GM12892 (cell line): ENCODE results near the gene C17orf75.
A peak's percentile ranks its signal among the peaks of the same experiment; 100 is the strongest.
"Not testable (repeated sequence)": the region's sequence is repeated elsewhere in the genome, so short reads cannot be mapped to it uniquely, and the experiment has no call there.

Experiments used
- DNase-seq: peaks from one replicate; pipeline ENCODE4 v3.0.0; 2011; ENCODE audit not compliant: insufficient read length
- FAIRE-seq: peaks from 2 replicates; lab custom pipeline; 2011; peaks lifted over from hg19 to GRCh38; lab: Jason Lieb, UNC
- POLR2A ChIP-seq: IDR thresholded peaks from 2 replicates; pipeline ENCODE4 v1.6.1; 2011; ENCODE audit warnings: low read depth, low read length, control low read depth
- POLR2AphosphoS5 ChIP-seq: IDR thresholded peaks from 2 replicates; pipeline ENCODE4 v1.6.1; 2011; ENCODE audit warnings: low read depth, low read length, control low read depth
- TAF1 ChIP-seq: IDR thresholded peaks from 2 replicates; pipeline ENCODE4 v1.6.1; 2011; ENCODE audit warnings: low read depth, mild to moderate bottlenecking, control low read depth, low read length, borderline replicate concordance

C17orf75 gene

DNA sequence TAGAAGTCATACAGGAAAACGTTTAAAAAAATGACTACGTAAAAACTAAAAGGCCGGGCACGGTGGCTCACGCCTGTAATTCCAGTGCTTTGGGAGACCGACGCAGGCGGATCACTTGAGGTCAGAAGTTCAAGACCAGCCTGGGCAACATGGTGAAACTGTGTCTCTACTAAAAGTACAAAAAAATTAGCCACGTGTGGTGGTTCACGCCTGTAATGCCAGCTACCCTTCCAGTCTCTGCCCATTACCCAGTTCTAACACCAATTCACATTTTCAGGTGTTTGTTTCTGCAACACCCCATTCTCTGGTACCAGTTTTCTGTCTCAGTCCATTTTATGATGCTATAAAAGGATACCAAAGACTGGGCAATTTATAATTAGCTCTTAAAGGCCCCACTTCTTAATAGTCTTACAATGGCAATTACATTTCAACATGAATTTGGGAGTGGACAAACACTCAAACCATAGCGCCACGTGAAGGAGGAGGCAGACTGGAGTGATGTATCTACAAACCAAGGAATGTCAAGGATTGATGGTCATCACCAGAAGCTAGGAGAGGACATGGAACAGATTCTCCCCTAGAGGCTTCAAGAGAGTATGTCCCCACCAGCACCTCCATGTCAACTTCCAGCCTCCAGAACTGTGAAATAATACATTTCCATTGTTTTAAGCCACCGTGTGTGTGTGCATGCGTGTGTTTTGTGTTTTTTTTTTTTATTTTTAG is 791 bp upstream of the C17orf75 start:
- TF ChIP-seq POLR2AphosphoS5, result no peak
- no peak for TF ChIP-seq POLR2A
- TF ChIP-seq TAF1, result no peak
- no peak for DNase-seq
- no peak for FAIRE-seq

DNA sequence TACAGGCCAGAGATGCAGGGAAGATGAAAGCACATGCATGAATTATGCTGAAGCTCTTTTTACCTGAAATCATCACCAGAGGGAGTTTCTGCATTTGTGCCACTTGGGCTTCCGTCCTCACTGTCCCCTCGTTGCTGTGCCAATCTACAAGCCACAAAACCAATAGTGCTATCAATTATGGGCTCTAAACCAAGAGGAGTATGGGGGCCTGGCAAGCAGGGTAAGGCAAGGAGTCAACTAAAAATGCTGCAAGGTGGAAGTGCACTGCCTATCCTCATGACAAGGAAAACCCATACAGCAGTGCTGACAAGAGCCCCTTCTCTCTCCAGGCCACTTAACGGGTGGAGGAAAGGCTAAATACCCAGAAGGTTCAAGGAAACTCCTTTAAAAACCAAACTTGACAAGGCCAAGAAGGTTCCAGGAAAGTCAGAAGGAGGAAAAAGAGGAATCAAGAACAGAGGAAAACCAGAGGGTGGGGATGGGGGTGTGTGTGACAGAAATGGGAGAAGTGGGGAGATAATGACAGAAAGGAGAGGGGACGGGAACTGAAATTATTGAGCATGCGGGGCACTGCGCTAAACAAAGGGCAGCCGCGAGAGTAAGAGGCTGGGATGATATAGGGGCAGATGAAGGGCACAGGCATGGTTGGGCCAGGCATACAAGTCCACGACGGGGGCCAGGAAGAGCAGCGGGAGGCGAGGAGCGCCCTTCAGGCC is 674 bp downstream of the C17orf75 start:
- DNase-seq, result no peak

DNA sequence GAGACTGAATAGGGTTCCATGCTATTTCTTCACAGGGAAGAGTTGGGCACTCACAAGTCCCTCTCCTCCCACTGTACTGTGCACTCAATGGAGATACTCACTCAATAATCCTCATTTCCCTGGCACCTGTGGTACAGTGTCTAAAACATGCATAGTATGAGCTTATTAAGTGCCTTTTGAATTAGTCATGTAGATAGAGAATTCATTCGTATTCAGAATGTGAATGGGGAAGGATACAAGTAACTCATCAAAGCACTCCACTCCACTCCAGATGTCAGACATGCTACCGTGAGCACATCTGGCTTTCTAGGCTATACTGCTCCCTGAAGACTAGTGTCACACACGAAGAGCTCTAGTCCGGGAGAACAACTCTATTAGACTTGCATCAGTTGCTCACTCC is 6.3 kb downstream of the C17orf75 start:
- TF ChIP-seq POLR2A, result no peak
- TF ChIP-seq TAF1, result no peak
- FAIRE-seq (no peak), DNase-seq (no peak)

More for the DNA sequence above, 674 bp downstream of the C17orf75 start:
- TF ChIP-seq POLR2AphosphoS5 (no peak), TAF1 (no peak), POLR2A (no peak)
- FAIRE-seq, result peak; percentile 48

DNA sequence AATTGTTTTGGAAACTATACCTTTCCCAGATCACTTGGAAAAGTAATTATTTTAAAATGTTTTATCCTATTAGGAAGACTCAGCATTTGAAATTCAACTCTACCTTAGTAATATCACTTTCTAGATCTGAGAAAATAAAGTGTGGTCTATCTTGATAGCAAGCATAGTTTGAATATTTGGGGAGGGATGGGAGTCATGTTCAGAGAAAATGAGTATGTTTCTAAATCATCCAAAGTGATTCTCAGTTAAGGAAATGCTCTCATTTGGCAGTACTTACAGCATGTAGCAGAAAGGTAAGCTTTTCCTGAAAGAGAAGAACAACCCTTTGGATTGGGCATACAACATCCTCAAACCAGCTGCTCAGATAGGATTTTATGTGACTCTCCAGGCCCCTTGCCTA is 6.9 kb downstream of the C17orf75 start:
- TF ChIP-seq POLR2A (no peak), TAF1 (no peak), POLR2AphosphoS5 (no peak)
- FAIRE-seq (no peak), DNase-seq (no peak)

DNA sequence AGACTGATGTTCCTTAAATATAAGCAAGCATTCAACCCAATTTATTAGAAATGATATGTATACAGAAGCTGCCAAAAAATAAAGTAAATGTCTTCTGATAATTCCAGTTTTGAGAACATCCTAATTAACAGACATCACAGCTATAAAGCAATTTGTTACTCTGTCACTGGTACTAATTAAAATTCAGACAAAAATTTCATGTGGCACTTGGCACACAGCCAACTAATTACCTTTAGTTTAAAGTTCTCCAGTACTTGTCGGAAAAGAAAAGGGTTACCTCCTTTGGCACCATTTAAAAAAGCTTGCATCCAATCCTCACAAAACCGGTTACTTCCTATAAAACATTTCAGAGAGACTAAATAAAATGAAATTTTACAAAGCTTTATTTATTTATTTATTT is 8.8 kb downstream of the C17orf75 start:
- DNase-seq (no peak), FAIRE-seq (no peak)
- TF ChIP-seq POLR2AphosphoS5 (no peak), POLR2A (no peak), TAF1 (no peak)

DNA sequence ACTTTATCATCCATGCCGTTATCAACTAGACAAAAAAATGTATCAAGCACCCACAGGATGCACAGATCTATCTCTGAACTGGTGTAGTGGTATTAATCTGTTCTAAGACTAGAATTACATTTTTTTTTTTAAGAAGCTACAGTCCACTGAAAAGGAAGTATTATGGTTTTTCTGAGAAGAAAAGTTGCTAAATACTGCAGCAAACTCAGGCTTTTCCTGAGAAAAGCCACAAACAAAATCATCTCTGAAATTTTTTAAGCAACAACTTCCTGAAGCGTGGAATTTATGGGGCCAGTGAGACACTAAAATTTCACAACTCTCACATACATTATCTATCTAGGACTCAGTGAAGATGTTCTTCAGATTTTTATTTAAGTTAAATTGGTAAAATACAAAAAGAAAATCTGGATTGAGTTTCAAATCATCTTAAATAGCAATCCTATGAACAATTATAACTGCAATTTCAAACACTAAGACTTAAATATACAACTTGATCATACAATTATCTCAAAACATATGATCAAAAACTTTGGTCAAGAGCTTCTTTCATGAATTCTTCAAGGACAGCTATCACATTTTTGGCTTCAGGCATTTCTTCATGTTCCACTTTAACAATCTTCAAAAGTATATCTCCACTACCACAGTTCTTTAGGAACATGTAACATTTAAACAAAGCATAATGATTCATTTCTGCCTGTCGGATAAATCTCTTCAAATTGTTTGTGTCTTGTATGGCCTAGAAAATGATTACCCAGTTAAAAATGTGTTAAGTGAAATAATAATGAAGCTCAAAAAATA is 10.5 kb downstream of the C17orf75 start:
- no peak for FAIRE-seq
- no peak for DNase-seq
- TF ChIP-seq POLR2AphosphoS5, result no peak
- TF ChIP-seq TAF1, result no peak
- no peak for TF ChIP-seq POLR2A

DNA sequence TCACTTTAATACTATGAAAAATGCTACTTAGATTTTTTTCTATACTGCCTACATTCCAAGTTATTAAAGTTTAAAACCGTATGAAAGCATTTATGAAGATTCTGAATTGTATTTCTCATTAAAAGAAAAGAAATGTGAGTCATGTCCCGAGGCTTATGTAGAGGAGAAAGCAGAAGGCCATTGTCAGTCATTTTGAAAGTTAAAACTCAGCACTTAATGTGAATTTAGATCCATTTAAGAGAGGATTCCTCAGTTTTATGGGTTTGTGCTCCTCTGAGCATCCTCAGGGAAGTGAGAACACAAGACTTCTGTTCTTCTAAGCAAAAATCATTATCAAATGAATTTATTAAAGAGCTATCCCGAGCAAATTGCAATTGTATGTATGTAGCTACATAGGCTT is 11.8 kb downstream of the C17orf75 start:
- FAIRE-seq (no peak), DNase-seq (no peak)
- TF ChIP-seq POLR2A, result no peak
- no peak for TF ChIP-seq TAF1
- no peak for TF ChIP-seq POLR2AphosphoS5

DNA sequence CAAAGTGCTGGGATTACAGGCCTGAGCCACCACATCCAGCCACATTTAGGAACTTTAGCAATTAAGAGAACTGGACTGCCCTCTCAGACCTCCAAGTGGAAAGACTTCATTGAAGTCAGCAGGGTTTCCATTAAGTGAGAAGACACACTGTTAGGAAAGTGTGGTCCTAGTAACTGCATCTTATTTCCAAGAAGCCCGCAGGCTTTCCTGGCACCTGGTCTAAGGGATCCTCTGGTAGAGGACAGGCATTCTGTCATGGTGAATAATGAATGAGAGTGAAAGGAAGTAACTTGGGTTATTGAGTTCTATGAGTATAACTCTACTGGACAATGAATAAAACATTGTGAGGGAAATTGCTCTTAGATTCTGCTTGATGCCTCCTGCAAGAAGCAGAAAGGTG is 14.1 kb downstream of the C17orf75 start:
- FAIRE-seq (no peak), DNase-seq (no peak)
- TF ChIP-seq TAF1, result no peak
- TF ChIP-seq POLR2A, result no peak
- no peak for TF ChIP-seq POLR2AphosphoS5

DNA sequence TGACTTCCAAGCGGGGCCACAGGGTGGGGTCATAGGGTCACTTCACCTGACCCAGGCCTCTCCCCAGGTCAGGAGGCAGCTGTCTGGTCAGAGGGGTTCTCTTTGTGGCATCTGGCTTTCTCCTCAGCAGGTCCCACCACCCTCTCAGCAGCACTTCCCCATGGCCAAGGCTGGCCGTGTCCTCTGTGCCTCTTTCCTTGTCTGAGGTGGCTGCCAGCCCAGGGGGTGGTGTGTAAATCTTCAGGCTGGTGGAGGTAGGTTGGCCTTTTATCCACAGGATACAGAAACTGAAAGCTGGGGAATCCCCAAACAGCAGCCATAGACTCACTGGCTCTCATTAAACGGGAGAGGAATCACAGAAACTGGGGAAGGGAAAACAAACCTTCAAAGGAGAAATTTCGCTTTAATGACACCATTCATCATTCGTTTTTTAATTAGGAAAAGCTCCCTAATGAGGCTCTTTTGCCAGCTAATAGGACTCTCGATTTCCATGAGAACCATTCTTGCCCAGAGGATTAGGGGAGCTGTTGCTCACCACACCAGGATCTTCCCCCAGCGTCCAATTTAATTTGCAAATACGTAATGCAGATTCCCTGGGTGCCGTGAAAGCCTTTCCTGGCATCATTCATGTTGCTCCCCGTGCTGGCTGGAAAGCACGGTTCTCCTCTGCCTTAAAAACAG is 18.0 kb downstream of the C17orf75 start:
- TF ChIP-seq TAF1 (no peak), POLR2A (no peak), POLR2AphosphoS5 (no peak)
- peak; percentile 54 for FAIRE-seq
- no peak for DNase-seq

DNA sequence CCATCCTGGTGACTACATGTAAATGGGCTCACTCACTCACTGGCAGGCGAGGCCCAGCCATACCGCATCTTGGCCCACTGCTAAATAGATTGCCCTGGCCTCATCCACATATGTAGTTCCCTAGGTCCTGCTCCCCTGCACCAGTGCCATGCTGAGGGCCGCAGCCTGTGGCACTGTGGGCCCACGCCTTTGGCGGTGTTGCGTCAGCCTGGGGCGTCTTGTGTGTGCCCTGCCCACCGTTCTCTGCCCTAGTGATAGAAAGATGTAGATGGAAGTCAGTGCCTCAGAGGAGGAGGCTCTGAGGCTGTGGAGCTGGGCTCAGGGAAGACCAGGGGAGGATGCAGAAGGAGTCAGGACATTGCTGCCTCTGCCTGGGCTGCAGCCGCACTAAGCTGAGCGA is 18.9 kb downstream of the C17orf75 start:
- DNase-seq (no peak), FAIRE-seq (no peak)
- TF ChIP-seq POLR2A, result no peak
- TF ChIP-seq POLR2AphosphoS5, result no peak
- no peak for TF ChIP-seq TAF1

DNA sequence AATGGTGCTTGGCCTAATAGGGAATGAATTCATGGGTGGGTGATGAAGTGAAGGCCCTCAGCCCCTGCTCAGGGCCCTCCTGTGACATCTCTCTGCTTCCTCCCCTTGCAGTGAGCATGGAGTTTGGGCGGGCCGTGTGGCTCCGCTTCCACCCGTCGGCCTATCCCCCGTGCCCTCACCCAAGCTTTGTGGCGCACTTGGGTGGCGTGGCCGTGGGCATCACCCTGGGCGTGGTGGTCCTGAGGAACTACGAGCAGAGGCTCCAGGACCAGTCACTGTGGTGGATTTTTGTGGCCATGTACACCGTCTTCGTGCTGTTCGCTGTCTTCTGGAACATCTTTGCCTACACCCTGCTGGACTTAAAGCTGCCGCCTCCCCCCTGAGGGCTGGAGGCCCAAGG is 21.1 kb downstream of the C17orf75 start:
- TF ChIP-seq POLR2AphosphoS5 (no peak), TAF1 (no peak), POLR2A (no peak)
- DNase-seq (no peak), FAIRE-seq (no peak)

DNA sequence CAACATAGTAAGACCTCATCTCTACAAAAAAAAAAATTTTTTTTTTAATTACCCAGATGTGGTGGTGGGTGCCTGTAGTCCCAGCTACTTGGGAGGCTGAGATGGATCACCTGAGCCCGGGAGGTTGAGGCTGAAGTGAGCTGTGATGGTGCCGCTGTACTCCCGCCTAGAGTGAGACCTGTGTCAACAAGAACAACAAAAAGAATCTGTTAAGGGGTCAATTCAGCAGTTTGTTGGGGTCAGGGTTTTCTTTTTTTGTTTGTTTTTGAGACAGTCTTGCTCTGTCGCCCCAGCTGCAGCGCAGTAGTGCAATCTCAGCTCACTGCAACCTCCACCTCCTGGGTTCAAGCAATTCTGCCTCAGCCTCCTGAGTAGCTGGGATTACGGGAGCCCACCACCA is 21.9 kb downstream of the C17orf75 start:
- FAIRE-seq, DNase-seq: not testable (repeated sequence)
